Stomach (tissue), 4 donors: ENCODE measurements around the gene STARD7.

Experiments used
- POLR2AphosphoS5 ChIP-seq, 3 donors: sonication (generic); formaldehyde crosslinking; IDR thresholded peaks; one replicate each; pipeline ENCODE4 v1.6.1; 2016; ENCODE audit warnings: antibody characterized with exemption in 3 of 3
- TF ChIP-seq, protein P1 (sequence below), 7 experiments: fragments of 450-650 bp in 4 of 7; fragments of 200-600 bp in 3 of 7; sonication (generic) in 3 of 7; IDR thresholded peaks; one replicate each; pipeline ENCODE4 v1.5.1; 2016 to 2019; ENCODE audit warnings: antibody characterized with exemption in 7 of 7, control low read depth in 2 of 7, mild to moderate bottlenecking in 1 of 7

DNA sequence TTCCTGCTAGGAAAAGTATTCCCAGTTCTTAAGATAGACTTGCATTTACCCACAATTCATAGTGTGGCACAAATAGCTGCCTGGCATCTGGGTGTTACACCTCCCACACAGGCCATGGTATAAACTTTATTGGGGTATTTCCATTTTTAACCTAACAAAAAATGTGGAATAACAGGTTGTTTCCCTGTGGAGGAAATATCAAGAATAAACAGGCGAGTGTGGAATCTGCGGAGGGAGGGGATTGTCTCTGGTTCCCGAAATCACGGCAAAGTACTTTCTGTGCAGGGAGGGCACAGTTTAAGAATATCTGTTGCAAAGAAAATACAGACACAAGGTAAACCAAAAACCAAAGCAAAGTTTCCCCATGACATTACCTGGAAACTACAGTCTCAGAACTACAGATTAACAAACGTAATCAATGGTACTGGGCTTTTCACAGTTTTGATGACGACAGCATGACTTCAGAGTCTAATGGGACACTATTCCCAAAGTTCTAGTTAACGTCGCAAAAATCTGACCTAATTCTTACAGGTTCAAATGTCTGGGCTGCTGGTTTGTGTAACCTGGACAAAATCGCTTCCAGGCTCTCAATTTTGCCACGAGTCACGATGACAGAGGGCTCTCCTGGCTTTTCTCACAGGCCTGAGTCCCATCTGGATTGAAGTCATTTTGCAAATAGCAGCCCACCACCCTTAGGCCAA, 1.4 kb downstream of the STARD7 start:
- TF ChIP-seq, protein P1, sequence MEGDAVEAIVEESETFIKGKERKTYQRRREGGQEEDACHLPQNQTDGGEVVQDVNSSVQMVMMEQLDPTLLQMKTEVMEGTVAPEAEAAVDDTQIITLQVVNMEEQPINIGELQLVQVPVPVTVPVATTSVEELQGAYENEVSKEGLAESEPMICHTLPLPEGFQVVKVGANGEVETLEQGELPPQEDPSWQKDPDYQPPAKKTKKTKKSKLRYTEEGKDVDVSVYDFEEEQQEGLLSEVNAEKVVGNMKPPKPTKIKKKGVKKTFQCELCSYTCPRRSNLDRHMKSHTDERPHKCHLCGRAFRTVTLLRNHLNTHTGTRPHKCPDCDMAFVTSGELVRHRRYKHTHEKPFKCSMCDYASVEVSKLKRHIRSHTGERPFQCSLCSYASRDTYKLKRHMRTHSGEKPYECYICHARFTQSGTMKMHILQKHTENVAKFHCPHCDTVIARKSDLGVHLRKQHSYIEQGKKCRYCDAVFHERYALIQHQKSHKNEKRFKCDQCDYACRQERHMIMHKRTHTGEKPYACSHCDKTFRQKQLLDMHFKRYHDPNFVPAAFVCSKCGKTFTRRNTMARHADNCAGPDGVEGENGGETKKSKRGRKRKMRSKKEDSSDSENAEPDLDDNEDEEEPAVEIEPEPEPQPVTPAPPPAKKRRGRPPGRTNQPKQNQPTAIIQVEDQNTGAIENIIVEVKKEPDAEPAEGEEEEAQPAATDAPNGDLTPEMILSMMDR (IDR thresholded peaks at IDR 0.05): no peak
- no peak for TF ChIP-seq POLR2AphosphoS5 (IDR thresholded peaks at IDR 0.05)
